Endothelial cell of umbilical vein (primary cell): Measurements from ENCODE around the gene NMRK2.

Source experiments
- EZH2 ChIP-seq: IDR thresholded peaks from 2 replicates; pipeline ENCODE4 v1.6.1; 2012; ENCODE audit warnings: borderline replicate concordance, low read depth, mild to moderate bottlenecking, moderate library complexity, low read length, inconsistent platforms; ENCODE audit not compliant: severe bottlenecking
- JUN ChIP-seq: IDR thresholded peaks from 2 replicates; pipeline ENCODE4 v1.6.1; 2011; ENCODE audit warnings: borderline replicate concordance, low read depth; ENCODE audit not compliant: insufficient read length, insufficient read depth
- MYC ChIP-seq: IDR thresholded peaks from one replicate; pipeline ENCODE4 v1.6.1; 2011; ENCODE audit warnings: mild to moderate bottlenecking, low read depth, low read length
- POLR2A ChIP-seq: IDR thresholded peaks from 2 replicates; pipeline ENCODE4 v1.6.1; 2012; ENCODE audit warnings: low read depth, mild to moderate bottlenecking, control low read depth, low read length
- POLR2AphosphoS5 ChIP-seq: IDR thresholded peaks from 2 replicates; pipeline ENCODE4 v1.6.1; 2012; ENCODE audit warnings: low read depth, mild to moderate bottlenecking, control low read depth, low read length, moderate library complexity; ENCODE audit not compliant: insufficient read depth
- TF ChIP-seq, protein P1 (sequence below), 2 donors: IDR thresholded peaks; 1 replicate in 1 of 2; 2 replicates in 1 of 2; pipeline ENCODE4 v1.5.1; 2011; ENCODE audit warnings: low read length in 2 of 2, mild to moderate bottlenecking in 2 of 2, moderate library complexity in 2 of 2, control low read depth in 1 of 2, inconsistent platforms in 1 of 2, low read depth in 1 of 2; ENCODE audit not compliant: insufficient read depth in 1 of 2; ENCODE audit errors: extremely low read depth in 1 of 2
- TF ChIP-seq, protein P2 (sequence below): IDR thresholded peaks from 2 replicates; pipeline ENCODE4 v1.6.1; 2011; ENCODE audit not compliant: insufficient read depth, insufficient read length

DNA sequence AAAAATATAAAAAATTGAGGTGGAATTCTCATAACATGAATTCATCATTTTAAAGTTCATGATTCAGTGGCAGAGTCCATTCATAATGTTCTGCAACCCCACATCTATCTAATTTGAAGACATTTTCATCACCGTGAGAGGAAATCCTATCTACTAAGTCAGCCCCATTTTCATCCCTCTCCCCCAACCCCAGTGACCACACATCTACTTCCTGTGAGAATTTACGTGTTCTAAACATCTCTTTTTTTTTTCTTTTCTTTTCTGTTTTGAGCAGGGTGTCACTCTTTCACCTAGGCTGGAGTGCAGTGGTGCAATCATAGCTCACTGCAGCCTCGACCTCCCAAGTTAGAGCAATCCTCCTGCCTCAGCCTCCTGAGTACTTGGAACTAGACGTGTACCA, 34.9 kb upstream of the NMRK2 start:
- TF ChIP-seq, protein P1, sequence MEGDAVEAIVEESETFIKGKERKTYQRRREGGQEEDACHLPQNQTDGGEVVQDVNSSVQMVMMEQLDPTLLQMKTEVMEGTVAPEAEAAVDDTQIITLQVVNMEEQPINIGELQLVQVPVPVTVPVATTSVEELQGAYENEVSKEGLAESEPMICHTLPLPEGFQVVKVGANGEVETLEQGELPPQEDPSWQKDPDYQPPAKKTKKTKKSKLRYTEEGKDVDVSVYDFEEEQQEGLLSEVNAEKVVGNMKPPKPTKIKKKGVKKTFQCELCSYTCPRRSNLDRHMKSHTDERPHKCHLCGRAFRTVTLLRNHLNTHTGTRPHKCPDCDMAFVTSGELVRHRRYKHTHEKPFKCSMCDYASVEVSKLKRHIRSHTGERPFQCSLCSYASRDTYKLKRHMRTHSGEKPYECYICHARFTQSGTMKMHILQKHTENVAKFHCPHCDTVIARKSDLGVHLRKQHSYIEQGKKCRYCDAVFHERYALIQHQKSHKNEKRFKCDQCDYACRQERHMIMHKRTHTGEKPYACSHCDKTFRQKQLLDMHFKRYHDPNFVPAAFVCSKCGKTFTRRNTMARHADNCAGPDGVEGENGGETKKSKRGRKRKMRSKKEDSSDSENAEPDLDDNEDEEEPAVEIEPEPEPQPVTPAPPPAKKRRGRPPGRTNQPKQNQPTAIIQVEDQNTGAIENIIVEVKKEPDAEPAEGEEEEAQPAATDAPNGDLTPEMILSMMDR (IDR thresholded peaks at IDR 0.05; ENCODE audit: extremely low read depth in 1 of 2, insufficient read depth in 1 of 2, low read depth in 1 of 2, low read length in 2 of 2): no peak
- TF ChIP-seq POLR2A: no peak
- TF ChIP-seq, protein P2, sequence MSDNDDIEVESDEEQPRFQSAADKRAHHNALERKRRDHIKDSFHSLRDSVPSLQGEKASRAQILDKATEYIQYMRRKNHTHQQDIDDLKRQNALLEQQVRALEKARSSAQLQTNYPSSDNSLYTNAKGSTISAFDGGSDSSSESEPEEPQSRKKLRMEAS: no peak
- no peak for TF ChIP-seq MYC
- TF ChIP-seq POLR2AphosphoS5: no peak
- TF ChIP-seq JUN: no peak
- TF ChIP-seq EZH2: no peak
